Mucosa of stomach (tissue), 1 donor: ENCODE measurements around the gene PTPRE.

Source experiments
- H3K27me3 ChIP-seq: one replicate; pipeline ENCODE4 v1.7.0; 2013; ENCODE audit warnings: mild to moderate bottlenecking, low read length; ENCODE audit not compliant: control insufficient read depth, insufficient read depth
- H3K36me3 ChIP-seq: one replicate; pipeline ENCODE4 v1.7.0; 2013; ENCODE audit warnings: low read length; ENCODE audit not compliant: control insufficient read depth, insufficient read depth
- H3K4me1 ChIP-seq: one replicate; pipeline ENCODE4 v1.7.0; 2013; ENCODE audit warnings: mild to moderate bottlenecking, low read length; ENCODE audit not compliant: control insufficient read depth, insufficient read depth
- H3K4me3 ChIP-seq: one replicate; pipeline ENCODE4 v1.7.0; 2013; ENCODE audit warnings: low read length
- H3K9ac ChIP-seq: one replicate; pipeline ENCODE4 v1.7.0; 2013; ENCODE audit warnings: mild to moderate bottlenecking, low read length, moderate library complexity
- H3K9me3 ChIP-seq: one replicate; pipeline ENCODE4 v1.7.0; 2013; ENCODE audit warnings: mild to moderate bottlenecking, low read length, moderate library complexity; ENCODE audit not compliant: control insufficient read depth
- donor health status: Pancreatic carcinoma.

PTPRE gene

DNA sequence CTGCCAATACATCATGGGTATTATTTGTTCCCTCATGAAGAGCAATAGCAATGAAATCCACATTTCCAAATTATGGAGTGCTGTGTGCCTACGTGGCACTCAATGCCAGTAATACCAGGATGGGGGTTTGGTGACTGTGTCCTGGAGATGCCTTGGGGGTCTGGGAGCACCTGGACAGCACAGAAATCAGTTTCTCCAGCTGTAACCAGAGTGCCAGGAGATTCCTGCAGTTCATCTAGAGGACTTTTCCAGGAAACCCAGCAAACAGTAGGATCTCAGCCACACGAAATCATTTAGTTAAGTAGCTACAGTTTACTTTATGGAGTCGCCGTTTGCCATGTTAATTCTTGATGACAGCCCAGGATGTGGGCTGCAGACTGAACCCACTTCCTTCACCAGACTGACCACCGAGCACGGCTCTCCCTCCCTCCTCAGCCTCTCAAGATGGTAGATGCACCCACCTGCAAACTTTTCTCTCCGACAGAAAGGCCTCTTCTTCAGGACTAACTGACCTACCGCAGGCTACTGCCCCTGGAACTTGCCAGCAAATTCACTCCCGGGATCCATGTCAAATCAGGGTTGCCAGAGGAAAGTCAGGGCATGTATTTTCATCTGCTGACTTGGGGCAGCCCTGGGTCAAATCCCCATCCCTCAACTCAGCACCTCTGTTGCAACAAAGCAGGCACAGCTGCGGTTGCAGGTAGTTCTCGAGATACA is 189.0 kb downstream of the PTPRE start:
- Histone ChIP-seq H3K27me3 (peaks cover 3% of the 10 kb centered on the region), H3K9ac (no peak overlapping the region), H3K4me1 (no peaks in the 10 kb centered on the region), H3K9me3 (no peaks in the 10 kb centered on the region), H3K4me3 (no peak overlapping the region), H3K36me3 (no peaks in the 10 kb centered on the region)

GRCh38 chr10:128096486-128097199 is 189.7 kb downstream of the PTPRE start:
- Histone ChIP-seq H3K9ac (no peak overlapping the region), H3K9me3 (no peaks in the 10 kb centered on the region), H3K4me1 (no peaks in the 10 kb centered on the region), H3K36me3 (no peaks in the 10 kb centered on the region), H3K4me3 (no peak overlapping the region), H3K27me3 (peaks cover 1% of the 10 kb centered on the region)

GRCh38 chr10:128097783-128098182 is 190.9 kb downstream of the PTPRE start:
- Histone ChIP-seq H3K4me1 (no peaks in the 10 kb centered on the region), H3K4me3 (no peak overlapping the region), H3K9me3 (no peaks in the 10 kb centered on the region), H3K27me3 (no peaks in the 10 kb centered on the region), H3K36me3 (no peaks in the 10 kb centered on the region), H3K9ac (no peak overlapping the region)

DNA sequence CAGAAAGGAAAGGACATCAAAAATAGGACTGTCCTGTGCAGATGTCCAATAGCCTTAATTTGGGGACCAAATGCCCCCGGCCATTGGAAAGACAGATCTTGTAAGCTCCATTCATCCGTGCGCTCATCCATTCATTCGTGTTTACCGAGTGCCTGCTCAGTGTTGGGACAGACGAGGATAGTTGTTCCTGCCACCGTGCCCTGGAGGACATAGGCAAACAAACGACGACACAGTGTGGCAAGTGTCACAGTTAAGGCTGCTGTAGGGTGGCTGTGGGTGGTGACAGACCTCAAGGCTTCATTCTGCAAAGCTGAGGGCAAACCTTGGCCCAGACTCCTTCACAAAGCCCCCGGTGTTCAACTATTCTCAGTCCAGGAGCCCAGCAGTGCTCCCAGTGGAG is 191.7 kb downstream of the PTPRE start:
- Histone ChIP-seq H3K4me1 (no peaks in the 10 kb centered on the region), H3K9me3 (no peaks in the 10 kb centered on the region), H3K9ac (no peak overlapping the region), H3K4me3 (no peak overlapping the region), H3K36me3 (no peaks in the 10 kb centered on the region), H3K27me3 (no peaks in the 10 kb centered on the region)

DNA sequence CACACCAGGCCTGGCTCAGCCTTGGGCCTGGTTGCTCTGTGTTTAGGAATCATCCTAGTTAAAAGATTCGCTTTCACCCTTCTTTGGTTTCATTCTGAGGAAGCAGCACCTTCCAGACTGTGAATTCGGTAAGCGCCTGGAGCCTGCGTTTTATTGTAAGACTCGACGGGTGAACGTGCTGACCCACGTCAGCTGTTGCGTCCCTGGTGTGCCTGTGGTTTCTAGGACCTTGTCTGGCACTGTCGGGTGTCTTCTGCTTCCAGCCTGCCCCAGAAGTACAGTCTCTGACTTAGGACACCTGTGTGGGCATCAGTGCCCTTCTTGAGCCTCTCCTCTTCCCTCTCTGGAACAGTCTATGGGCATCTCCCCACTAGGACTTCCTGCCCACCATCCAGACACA is 193.0 kb downstream of the PTPRE start:
- Histone ChIP-seq H3K36me3 (no peaks in the 10 kb centered on the region), H3K9me3 (no peaks in the 10 kb centered on the region), H3K9ac (no peak overlapping the region)

DNA sequence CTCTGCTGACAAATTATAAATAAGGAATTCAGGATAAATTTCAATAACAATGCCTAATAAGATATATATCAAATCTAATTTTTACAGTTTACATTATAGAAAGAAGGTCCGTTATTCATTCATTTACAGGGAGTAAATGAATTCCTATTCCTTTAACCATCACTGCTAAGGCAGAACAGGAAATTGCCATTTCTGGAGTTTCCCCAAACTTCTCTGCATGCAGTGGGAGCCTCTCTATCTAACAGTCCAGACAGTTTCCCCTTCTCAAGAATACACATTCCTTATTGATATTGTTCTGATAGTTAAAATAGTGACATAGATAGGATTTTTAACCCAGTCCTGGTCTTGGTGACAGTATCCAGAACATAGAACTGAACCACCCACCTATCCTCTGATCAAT is 195.0 kb downstream of the PTPRE start:
- no peaks in the 10 kb centered on the region for H3K9me3 ChIP-seq
- H3K36me3 ChIP-seq, result no peaks in the 10 kb centered on the region
- H3K27me3 ChIP-seq, result no peaks in the 10 kb centered on the region
- H3K9ac ChIP-seq, result no peak overlapping the region
- H3K4me3 ChIP-seq, result no peak overlapping the region
- H3K4me1 ChIP-seq, result no peaks in the 10 kb centered on the region

More for the DNA sequence above, 193.0 kb downstream of the PTPRE start:
- Histone ChIP-seq H3K4me3 (no peak overlapping the region), H3K27me3 (no peaks in the 10 kb centered on the region), H3K4me1 (no peaks in the 10 kb centered on the region)

DNA sequence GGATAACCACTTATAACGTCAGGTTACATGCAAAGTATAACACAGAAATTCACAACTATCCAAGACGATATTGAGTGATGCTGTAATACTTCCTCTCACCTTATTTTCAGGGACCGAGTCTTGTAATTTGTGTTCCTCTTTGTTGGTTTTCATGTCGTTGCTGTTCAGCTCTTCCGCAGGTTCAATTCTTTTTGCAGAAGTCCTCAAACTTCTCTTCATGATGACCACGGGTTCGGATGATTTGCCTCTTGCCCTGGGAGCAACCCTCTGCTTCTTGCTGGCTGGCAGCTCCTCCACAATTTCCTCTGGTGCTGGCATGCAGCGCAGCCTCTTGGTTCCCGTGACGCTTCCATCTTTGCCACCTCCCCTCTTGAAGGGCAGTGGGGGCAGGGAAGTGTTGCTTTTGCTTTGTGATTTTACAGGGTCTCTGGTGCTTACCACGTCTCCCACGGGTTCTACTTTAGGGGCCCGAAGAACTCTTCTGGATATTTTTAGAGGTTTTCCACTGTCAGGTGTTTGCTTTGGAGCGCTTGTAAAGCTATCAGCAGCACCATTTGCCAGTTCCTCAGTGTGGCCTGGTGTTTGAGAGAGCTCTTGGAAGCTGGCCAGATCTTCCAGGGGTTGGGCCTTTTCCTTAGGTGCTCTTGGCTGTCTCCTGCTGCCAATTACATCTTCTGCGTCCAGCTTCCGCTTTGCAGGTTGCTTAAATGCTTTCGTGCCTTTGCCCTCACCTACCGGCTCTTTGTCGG is 195.8 kb downstream of the PTPRE start:
- H3K9me3 ChIP-seq, result no peaks in the 10 kb centered on the region
- no peaks in the 10 kb centered on the region for H3K27me3 ChIP-seq
- H3K4me3 ChIP-seq, result no peak overlapping the region
- no peaks in the 10 kb centered on the region for H3K36me3 ChIP-seq
- no peak overlapping the region for H3K9ac ChIP-seq
- H3K4me1 ChIP-seq, result no peaks in the 10 kb centered on the region

DNA sequence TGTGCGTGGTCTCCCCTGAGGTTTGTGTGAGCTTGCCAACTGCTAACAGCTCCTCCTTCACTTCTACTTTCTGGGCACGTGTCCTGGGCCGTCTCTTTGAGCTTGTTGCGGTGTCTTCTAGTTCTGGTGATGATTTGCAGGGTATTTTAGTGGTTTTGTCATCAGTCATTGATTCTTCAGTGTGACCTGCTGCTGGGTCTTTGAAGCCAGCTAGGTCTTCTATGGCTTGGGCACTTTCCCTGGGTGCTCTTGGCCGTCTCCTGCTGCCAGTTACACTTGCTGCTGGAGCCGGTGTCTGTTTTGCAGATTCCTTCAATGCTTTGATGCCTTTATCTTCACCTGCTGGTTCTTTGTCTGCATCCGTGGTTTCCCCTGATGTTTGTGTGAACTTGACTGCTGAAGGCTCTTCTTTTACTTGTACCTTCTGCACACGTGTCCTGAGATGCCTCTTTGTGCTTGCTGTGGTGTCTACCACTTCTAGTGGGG is 196.4 kb downstream of the PTPRE start:
- no peaks in the 10 kb centered on the region for H3K4me1 ChIP-seq
- H3K36me3 ChIP-seq, result no peaks in the 10 kb centered on the region
- no peaks in the 10 kb centered on the region for H3K9me3 ChIP-seq
- no peak overlapping the region for H3K4me3 ChIP-seq
- H3K9ac ChIP-seq, result no peak overlapping the region
- H3K27me3 ChIP-seq, result no peaks in the 10 kb centered on the region

- H3K9me3 ChIP-seq, result no peaks in the 10 kb centered on the region
- no peaks in the 10 kb centered on the region for H3K4me1 ChIP-seq
- no peaks in the 10 kb centered on the region for H3K27me3 ChIP-seq
- H3K36me3 ChIP-seq, result no peaks in the 10 kb centered on the region
- H3K9ac ChIP-seq, result no peak overlapping the region
- H3K4me3 ChIP-seq, result no peak overlapping the region
Measured at GRCh38 chr10:128105383-128105782, 198.5 kb downstream of the PTPRE start.

DNA sequence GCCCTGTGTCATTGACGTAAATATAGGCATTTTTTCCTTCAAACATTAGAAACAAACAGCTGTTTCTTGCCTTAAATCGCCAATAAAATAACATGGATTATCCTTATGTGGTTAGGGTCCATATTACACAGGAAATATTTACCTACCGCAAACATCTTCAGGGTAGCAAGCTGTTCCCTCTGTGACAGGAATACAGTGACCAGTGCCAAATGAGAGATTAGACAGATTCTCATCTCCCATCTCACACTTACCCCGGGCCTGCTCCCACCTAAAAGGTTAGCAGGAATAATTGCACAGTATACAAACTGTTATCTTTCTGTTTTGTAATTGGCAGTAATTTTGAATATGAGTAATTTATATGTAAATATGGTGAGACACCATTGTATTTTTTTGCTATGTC is 202.8 kb downstream of the PTPRE start:
- Histone ChIP-seq H3K4me1 (no peaks in the 10 kb centered on the region), H3K4me3 (no peak overlapping the region), H3K9ac (no peak overlapping the region), H3K36me3 (no peaks in the 10 kb centered on the region), H3K27me3 (no peaks in the 10 kb centered on the region), H3K9me3 (no peaks in the 10 kb centered on the region)

- H3K36me3 ChIP-seq, result no peaks in the 10 kb centered on the region
- no peak overlapping the region for H3K4me3 ChIP-seq
- no peaks in the 10 kb centered on the region for H3K4me1 ChIP-seq
- no peaks in the 10 kb centered on the region for H3K9me3 ChIP-seq
- H3K9ac ChIP-seq, result no peak overlapping the region
- no peaks in the 10 kb centered on the region for H3K27me3 ChIP-seq
Measured at GRCh38 chr10:128110339-128110738, 203.4 kb downstream of the PTPRE start.

DNA sequence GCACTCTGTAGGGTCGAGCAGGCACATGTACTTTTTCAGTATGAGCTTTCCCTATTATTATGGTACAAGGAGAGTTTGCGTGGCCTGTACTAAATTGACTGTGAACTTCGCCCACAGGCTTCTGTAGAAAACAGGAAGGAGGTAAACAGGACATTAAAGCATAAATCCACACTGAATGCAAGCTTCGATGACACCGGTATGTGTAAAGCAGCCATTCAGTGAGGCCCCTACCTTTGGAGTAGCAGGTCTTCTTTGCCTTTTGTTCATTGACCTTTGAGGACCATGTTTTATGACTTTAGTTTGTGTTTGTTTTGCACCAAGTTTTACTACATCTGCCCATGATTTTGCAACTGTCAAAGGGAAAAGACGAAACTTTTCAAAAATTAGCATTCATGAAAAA is 204.8 kb downstream of the PTPRE start:
- Histone ChIP-seq H3K36me3 (no peaks in the 10 kb centered on the region), H3K4me3 (no peak overlapping the region), H3K4me1 (no peaks in the 10 kb centered on the region), H3K9ac (no peak overlapping the region), H3K9me3 (no peaks in the 10 kb centered on the region), H3K27me3 (no peaks in the 10 kb centered on the region)
